Stimulated activated CD8-positive, alpha-beta memory T cell treated with anti-CD3 and anti-CD28 coated beads, Interleukin-4, amount 100 ng/mL, for 24 hours (primary cell): Measurements from ENCODE around the gene PLA2G4E.
A peak's percentile ranks its signal among the peaks of the same experiment; 100 is the strongest.

Experiments
- DNase-seq: peaks from one replicate; pipeline ENCODE4 v3.0.0-alpha.2; 2020; ENCODE audit warnings: low read depth

Gene PLA2G4E

GRCh38 chr15:41975669-41976068 is 45.2 kb downstream of the PLA2G4E start:
- DNase-seq = no peak

GRCh38 chr15:41974041-41974440 is 46.8 kb downstream of the PLA2G4E start:
- no peak for DNase-seq

GRCh38 chr15:41972253-41973242 is 48.3 kb downstream of the PLA2G4E start, which contains the start of gene EHD4:
EHD4 (minus strand) TSS chr15:41972557; CDS start chr15:41972494, 63 bp downstream.
- DNase-seq = peak; percentile 90

- no peak for DNase-seq
Measured at GRCh38 chr15:41971895-41972252, 49.0 kb downstream of the PLA2G4E start.

- DNase-seq = peak; percentile 54
Measured at GRCh38 chr15:41971089-41971894, 49.5 kb downstream of the PLA2G4E start.

GRCh38 chr15:41970456-41970855 is 50.4 kb downstream of the PLA2G4E start:
- no peak for DNase-seq

- DNase-seq = no peak
Measured at GRCh38 chr15:41969851-41970431, 50.9 kb downstream of the PLA2G4E start.

- no peak for DNase-seq
Measured at GRCh38 chr15:41968701-41969100, 52.1 kb downstream of the PLA2G4E start.

GRCh38 chr15:41967506-41968206 is 53.2 kb downstream of the PLA2G4E start:
- no peak for DNase-seq

- DNase-seq = no peak
Measured at GRCh38 chr15:41966920-41967465, 53.8 kb downstream of the PLA2G4E start.

- DNase-seq = no peak
Measured at GRCh38 chr15:41966414-41966812, 54.4 kb downstream of the PLA2G4E start.

GRCh38 chr15:41965441-41966413 is 55.1 kb downstream of the PLA2G4E start:
- no peak for DNase-seq

- no peak for DNase-seq
Measured at GRCh38 chr15:41961595-41962202, 59.1 kb downstream of the PLA2G4E start.

- no peak for DNase-seq
Measured at GRCh38 chr15:41961001-41961518, 59.8 kb downstream of the PLA2G4E start.

- DNase-seq = no peak
Measured at GRCh38 chr15:41958002-41958420, 62.8 kb downstream of the PLA2G4E start.

GRCh38 chr15:41957021-41957897 is 63.6 kb downstream of the PLA2G4E start:
- DNase-seq = no peak

- no peak for DNase-seq
Measured at GRCh38 chr15:41955807-41956525, 64.9 kb downstream of the PLA2G4E start.

- DNase-seq = no peak
Measured at GRCh38 chr15:41955100-41955499, 65.7 kb downstream of the PLA2G4E start.
